HEK293 (cell line): ENCODE results near the gene CEP72.

Experiments used
- CTCF ChIP-seq: fragments of 450-650 bp; formaldehyde crosslinking; IDR thresholded peaks from 2 replicates; pipeline ENCODE4 v1.5.1; 2016; ENCODE audit warnings: missing biosample characterization, missing genetic modification characterization
- IKZF3 ChIP-seq: fragments of 450-650 bp; IDR thresholded peaks from 2 replicates; pipeline ENCODE4 v1.5.0; 2018; ENCODE audit warnings: missing biosample characterization, mild to moderate bottlenecking, missing genetic modification characterization, moderate library complexity
- MYNN ChIP-seq: fragments of 450-650 bp; formaldehyde crosslinking; IDR thresholded peaks from 2 replicates; pipeline ENCODE4 v1.5.1; 2016; ENCODE audit warnings: missing biosample characterization, missing genetic modification characterization, borderline replicate concordance
- MZF1 ChIP-seq: fragments of 450-650 bp; formaldehyde crosslinking; IDR thresholded peaks from 2 replicates; pipeline ENCODE4 v1.5.1; 2017; ENCODE audit warnings: missing biosample characterization, missing genetic modification characterization, borderline replicate concordance
- OSR2 ChIP-seq: fragments of 450-650 bp; formaldehyde crosslinking; IDR thresholded peaks from 2 replicates; pipeline ENCODE4 v1.5.1; 2016; ENCODE audit warnings: missing biosample characterization, missing genetic modification characterization
- PRDM4 ChIP-seq: fragments of 450-650 bp; formaldehyde crosslinking; IDR thresholded peaks from 2 replicates; pipeline ENCODE4 v1.5.1; 2017; ENCODE audit warnings: missing biosample characterization, missing genetic modification characterization
- REST ChIP-seq: fragments of 450-650 bp; formaldehyde crosslinking; IDR thresholded peaks from 2 replicates; pipeline ENCODE4 v1.5.1; 2016; ENCODE audit warnings: missing biosample characterization, missing genetic modification characterization
- SP2 ChIP-seq: fragments of 450-650 bp; formaldehyde crosslinking; IDR thresholded peaks from 2 replicates; pipeline ENCODE4 v1.5.1; 2016; ENCODE audit warnings: missing biosample characterization, missing genetic modification characterization
- SP3 ChIP-seq: fragments of 450-650 bp; formaldehyde crosslinking; IDR thresholded peaks from 2 replicates; pipeline ENCODE4 v1.5.1; 2016; ENCODE audit warnings: missing biosample characterization, missing genetic modification characterization
- TRIM28 ChIP-seq: IDR thresholded peaks from 2 replicates; pipeline ENCODE4 v1.6.1; 2011; ENCODE audit warnings: low read length, control low read depth, borderline replicate concordance
- YY2 ChIP-seq: fragments of 450-650 bp; formaldehyde crosslinking; IDR thresholded peaks from 2 replicates; pipeline ENCODE4 v1.5.1; 2016; ENCODE audit warnings: missing biosample characterization, missing genetic modification characterization
- ZFP41 ChIP-seq: fragments of 450-650 bp; formaldehyde crosslinking; IDR thresholded peaks from 2 replicates; pipeline ENCODE4 v1.5.1; 2016; ENCODE audit warnings: missing biosample characterization, missing genetic modification characterization, borderline replicate concordance
- ZIC2 ChIP-seq: fragments of 450-650 bp; formaldehyde crosslinking; IDR thresholded peaks from 2 replicates; pipeline ENCODE4 v1.5.1; 2016; ENCODE audit warnings: missing biosample characterization, missing genetic modification characterization
- ZNF10 ChIP-seq: fragments of 450-650 bp; formaldehyde crosslinking; IDR thresholded peaks from 2 replicates; pipeline ENCODE4 v1.5.1; 2017; ENCODE audit warnings: missing biosample characterization, missing genetic modification characterization
- ZNF112 ChIP-seq: fragments of 450-650 bp; formaldehyde crosslinking; IDR thresholded peaks from 2 replicates; pipeline ENCODE4 v1.5.0; 2017; ENCODE audit warnings: missing biosample characterization, missing genetic modification characterization
- ZNF24 ChIP-seq: fragments of 450-650 bp; formaldehyde crosslinking; IDR thresholded peaks from 2 replicates; pipeline ENCODE4 v1.5.1; 2016; ENCODE audit warnings: missing biosample characterization, missing genetic modification characterization
- ZNF266 ChIP-seq: fragments of 450-650 bp; formaldehyde crosslinking; IDR thresholded peaks from 2 replicates; pipeline ENCODE4 v1.5.1; 2016; ENCODE audit warnings: missing biosample characterization, missing genetic modification characterization, low read depth
- ZNF274 ChIP-seq, 2 experiments: fragments of 200-500 bp in 1 of 2; fragments of 450-650 bp in 1 of 2; sonication (Bioruptor generic) in 1 of 2; formaldehyde crosslinking in 1 of 2; IDR thresholded peaks; 2 replicates each; pipeline versions ENCODE4 v1.5.1 to v1.6.1; 2014 to 2016; ENCODE audit warnings: borderline replicate concordance in 1 of 2, inconsistent platforms in 1 of 2, low read length in 1 of 2, missing biosample characterization in 1 of 2, missing genetic modification characterization in 1 of 2
- ZNF366 ChIP-seq: fragments of 450-650 bp; formaldehyde crosslinking; conservative IDR thresholded peaks from 2 replicates; pipeline ENCODE4 v1.5.1; 2016; ENCODE audit warnings: missing biosample characterization, missing genetic modification characterization
- ZNF423 ChIP-seq: fragments of 450-650 bp; formaldehyde crosslinking; IDR thresholded peaks from 2 replicates; pipeline ENCODE4 v1.5.1; 2016; ENCODE audit warnings: missing biosample characterization, missing genetic modification characterization
- ZNF513 ChIP-seq: fragments of 450-650 bp; IDR thresholded peaks from 2 replicates; pipeline ENCODE4 v1.5.1; 2018; ENCODE audit warnings: missing biosample characterization, missing genetic modification characterization
- ZNF544 ChIP-seq: fragments of 450-650 bp; formaldehyde crosslinking; IDR thresholded peaks from 2 replicates; pipeline ENCODE4 v1.5.0; 2017; ENCODE audit warnings: missing biosample characterization, missing genetic modification characterization
- ZNF585B ChIP-seq: fragments of 450-650 bp; formaldehyde crosslinking; IDR thresholded peaks from 2 replicates; pipeline ENCODE4 v1.5.1; 2016; ENCODE audit warnings: missing biosample characterization, missing genetic modification characterization
- ZNF596 ChIP-seq: fragments of 450-650 bp; IDR thresholded peaks from 2 replicates; pipeline ENCODE4 v1.5.0; 2018; ENCODE audit warnings: missing biosample characterization, mild to moderate bottlenecking, missing genetic modification characterization, moderate library complexity
- ZNF701 ChIP-seq: fragments of 450-650 bp; formaldehyde crosslinking; IDR thresholded peaks from 2 replicates; pipeline ENCODE4 v1.5.1; 2016; ENCODE audit warnings: missing biosample characterization, missing genetic modification characterization
- ZNF76 ChIP-seq: fragments of 450-650 bp; formaldehyde crosslinking; IDR thresholded peaks from 2 replicates; pipeline ENCODE4; 2016; ENCODE audit warnings: low read depth, missing biosample characterization, missing genetic modification characterization, borderline replicate concordance
- ZNF768 ChIP-seq: fragments of 450-650 bp; formaldehyde crosslinking; IDR thresholded peaks from 2 replicates; pipeline ENCODE4 v1.5.1; 2018; ENCODE audit warnings: missing biosample characterization, mild to moderate bottlenecking, missing genetic modification characterization
- ZNF837 ChIP-seq: fragments of 450-650 bp; formaldehyde crosslinking; IDR thresholded peaks from 2 replicates; pipeline ENCODE4 v1.5.1; 2016; ENCODE audit warnings: missing biosample characterization, missing genetic modification characterization
- ZSCAN5A ChIP-seq: fragments of 450-650 bp; formaldehyde crosslinking; IDR thresholded peaks from 2 replicates; pipeline ENCODE4 v1.5.1; 2016; ENCODE audit warnings: missing biosample characterization, missing genetic modification characterization

The CEP72 gene

DNA sequence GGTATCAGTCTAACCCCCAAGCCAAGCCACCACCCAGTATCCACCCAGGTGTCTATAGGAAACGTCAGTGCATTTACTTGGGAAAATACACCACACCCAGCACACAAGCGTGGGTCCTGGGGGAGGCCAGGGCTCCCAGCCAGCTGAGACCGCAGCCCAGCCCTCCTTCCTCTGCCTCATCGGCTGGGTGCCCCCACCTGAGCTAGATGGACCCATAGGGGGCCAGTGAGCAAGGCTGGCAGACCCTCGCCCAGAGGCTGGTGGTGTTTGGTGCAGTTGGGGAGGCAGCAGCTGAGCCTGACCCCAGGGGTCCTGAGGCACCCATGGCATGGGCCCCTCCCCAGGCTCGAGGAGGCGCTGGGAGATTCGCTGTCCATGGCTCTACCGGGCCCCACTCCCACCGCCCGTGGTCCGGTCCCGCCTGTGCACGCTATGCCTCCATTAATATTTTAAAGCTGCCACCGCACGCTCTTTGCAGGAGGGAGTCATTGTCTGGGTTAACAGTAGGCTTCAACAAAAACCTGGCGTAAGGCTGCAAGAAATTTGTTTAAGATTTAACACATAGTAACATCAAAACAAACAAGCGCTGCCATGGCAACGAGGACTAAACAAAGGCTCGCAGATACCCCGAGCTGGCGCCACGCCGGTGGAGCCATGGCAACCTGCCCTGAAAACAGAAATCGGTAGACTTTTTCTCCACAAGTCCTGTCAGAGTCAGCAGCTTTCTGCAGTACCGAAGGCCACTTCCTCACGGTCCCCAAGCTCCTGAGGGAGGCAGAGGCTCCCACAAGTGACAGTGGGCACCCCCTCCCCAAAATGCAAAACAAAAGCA, 60.4 kb downstream of the CEP72 start (continued):
- TF ChIP-seq ZNF274 (IDR thresholded peaks at IDR 0.05; ENCODE audit: low read length) (no peak), ZNF274 (tag by site-specific recombination; IDR thresholded peaks at IDR 0.05; ENCODE audit: borderline replicate concordance) (no peak), ZNF76 (tag by site-specific recombination) (no peak), TRIM28 (no peak), ZNF585B (tag by site-specific recombination) (no peak), ZSCAN5A (no peak), SP2 (tag by site-specific recombination) (no peak), ZNF112 (tag by site-specific recombination) (no peak), ZNF837 (no peak; the same call in 1 of the 2 replicates), ZNF10 (tag by site-specific recombination) (no peak), ZFP41 (no peak), ZNF596 (tag by site-specific recombination) (no peak), ZNF366 (no peak; the same call in 1 of the 2 replicates), MZF1 (no peak), ZNF266 (tag by site-specific recombination) (no peak), CTCF (tag by site-specific recombination) (0 out of 2 replicates have a peak, but pooled peaks have one; percentile 14), YY2 (tag by site-specific recombination) (no peak), ZNF513 (tag by site-specific recombination) (no peak), PRDM4 (tag by site-specific recombination) (peak; percentile 19; the same call in 1 of the 2 replicates), IKZF3 (tag by site-specific recombination) (no peak), ZNF768 (tag by site-specific recombination) (no peak), ZNF24 (no peak), SP3 (tag by site-specific recombination) (no peak), ZNF701 (tag by site-specific recombination) (no peak), REST (tag by site-specific recombination) (peak; percentile 61; the same call in 1 of the 2 replicates), MYNN (tag by site-specific recombination) (0 out of 2 replicates have a peak, but pooled peaks have one; percentile 38), OSR2 (tag by site-specific recombination) (no peak; the same call in 1 of the 2 replicates), ZIC2 (tag by site-specific recombination) (peak; percentile 84), ZNF544 (tag by site-specific recombination) (no peak), ZNF423 (tag by site-specific recombination) (peak; percentile 84; the same call in 1 of the 2 replicates)
